Activated T-helper 2 cell treated with anti-CD3 and anti-CD28 coated beads, Interferon-gamma antibody, Interleukin-2, Interleukin-4, amounts not matched to agents 10 μg/mL and 5 μg/mL and 100 μg/mL, durations not matched to agents 14 hours and 24 hours and 36 hours (primary cell): ENCODE data around the gene BPIFB2. TPM values are rescaled to one million over a fixed set of nuclear protein-coding genes. Genes with fewer than 3 reads are reported as not detected.

Source experiments
- total RNA-seq: library from RNA; stranded (reverse); gene quantifications from 2 replicates; pipeline ENCODE4 v1.2.3, GENCODE V29; 2022

Gene BPIFB2
- total RNA-seq, 1 donor from 2014 or later: not detected

Other genes with a start within 250 kb of the BPIFB2 start
- 2.8 and 3.4 TPM in 2 replicates for gene DNMT3B, start 245.3 kb upstream of the BPIFB2 start, total RNA-seq
- 143 and 149 TPM in 2 replicates for gene MAPRE1, start 187.8 kb upstream of the BPIFB2 start, total RNA-seq
- 0.37 and 0.52 TPM in 2 replicates for gene EFCAB8, start 148.8 kb upstream of the BPIFB2 start, total RNA-seq
- gene SUN5, start 3.3 kb upstream of the BPIFB2 start, total RNA-seq: not detected in 2 replicates
- not detected in 2 replicates for gene BPIFB6, start 23.9 kb downstream of the BPIFB2 start, total RNA-seq
- not detected in 2 replicates for gene BPIFB3, start 46.2 kb downstream of the BPIFB2 start, total RNA-seq
- gene BPIFB4, start 71.9 kb downstream of the BPIFB2 start, total RNA-seq: not detected in 2 replicates
- gene BPIFA2, start 160.5 kb downstream of the BPIFB2 start, total RNA-seq: not detected in 2 replicates
- not detected in 2 replicates for gene BPIFA3, start 209.6 kb downstream of the BPIFB2 start, total RNA-seq
- not detected in 2 replicates for gene BPIFA1, start 228.3 kb downstream of the BPIFB2 start, total RNA-seq